Activated T-cell treated with anti-CD3 and anti-CD28 coated beads, Interleukin-2, amount 50 U/mL, for 4 hours (primary cell): ENCODE measurements around the gene C12orf75. TPM values are rescaled to one million over a fixed set of nuclear protein-coding genes. Genes with fewer than 3 reads are reported as not detected.
"Not testable (repeated sequence)": the region's sequence is repeated elsewhere in the genome, so short reads cannot be mapped to it uniquely, and the experiment has no call there.

ENCODE experiments used
- ATAC-seq, 2 donors: fragments of 200-7000 bp; cut with Tn5 transposase; one replicate each; pipeline ENCODE4 v1.10.0; 2021
- DNase-seq: peaks from one replicate; pipeline ENCODE4 v3.0.0-alpha.2; 2020
- H3K27me3 Mint-ChIP-seq: one replicate; pipeline ENCODE4 v1.8.0; 2021; ENCODE audit warnings: low read depth, mixed read lengths
- H3K36me3 Mint-ChIP-seq: one replicate; pipeline ENCODE4 v1.8.0; 2022; ENCODE audit warnings: mixed read lengths; ENCODE audit not compliant: insufficient read depth
- H3K4me1 Mint-ChIP-seq: one replicate; pipeline ENCODE4 v1.8.0; 2021; ENCODE audit warnings: low read depth, mixed read lengths
- H3K4me3 Mint-ChIP-seq: one replicate; pipeline ENCODE4 v1.8.0; 2021; ENCODE audit warnings: mild to moderate bottlenecking, moderate library complexity, mixed read lengths
- H3K9me3 Mint-ChIP-seq: one replicate; pipeline ENCODE4 v1.8.0; 2021; ENCODE audit warnings: mixed read lengths
- total RNA-seq, 3 donors: library from RNA; stranded (reverse); gene quantifications; one replicate each; pipeline ENCODE4 v1.2.1, GENCODE V29; 2021

The C12orf75 gene
- total RNA-seq, 3 donors from 2014 or later, result 10.1 to 11.0 (median 10.7) TPM

DNA sequence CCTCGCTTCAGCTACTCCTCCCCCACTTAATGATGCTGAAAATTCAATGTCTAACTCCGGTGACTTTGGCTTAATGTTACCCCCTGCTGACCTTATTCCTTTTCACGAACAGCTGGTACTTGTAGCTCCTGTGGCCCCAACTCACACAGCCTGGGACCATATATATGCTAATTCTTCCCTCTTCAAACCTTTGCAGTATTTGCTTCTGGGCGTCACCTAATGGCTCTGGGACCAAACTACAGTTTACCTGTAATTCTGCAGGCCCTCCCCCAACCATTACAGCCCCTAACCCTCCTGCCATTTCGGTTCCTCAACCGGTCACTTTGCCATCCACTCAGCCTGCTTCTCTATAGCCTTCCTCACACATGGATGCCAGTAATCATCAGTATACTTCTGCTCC is 29.6 kb upstream of the C12orf75 start:
- ATAC-seq (no peak), DNase-seq (no peak)
- no peaks in the 10 kb centered on the region for H3K36me3 Mint-ChIP-seq
- H3K4me1 Mint-ChIP-seq, result no peaks in the 10 kb centered on the region
- H3K27me3 Mint-ChIP-seq, result peaks cover 2% of the 10 kb centered on the region
- H3K9me3 Mint-ChIP-seq, result peaks cover 23% of the 10 kb centered on the region
- H3K4me3 Mint-ChIP-seq, result no peak overlapping the region

GRCh38 chr12:105301696-105302095 is 28.8 kb upstream of the C12orf75 start:
- ATAC-seq, result no peak
- Mint-ChIP-seq H3K27me3 (peaks cover 2% of the 10 kb centered on the region), H3K4me1 (no peaks in the 10 kb centered on the region), H3K9me3 (peaks cover 23% of the 10 kb centered on the region), H3K4me3 (no peak overlapping the region), H3K36me3 (no peaks in the 10 kb centered on the region)
- no peak for DNase-seq

GRCh38 chr12:105302986-105303385 is 27.5 kb upstream of the C12orf75 start:
- not testable (repeated sequence) for H3K36me3 Mint-ChIP-seq, H3K4me3 Mint-ChIP-seq, H3K27me3 Mint-ChIP-seq, H3K4me1 Mint-ChIP-seq, DNase-seq, ATAC-seq
- H3K9me3 Mint-ChIP-seq, result peaks cover 16% of the 10 kb centered on the region

DNA sequence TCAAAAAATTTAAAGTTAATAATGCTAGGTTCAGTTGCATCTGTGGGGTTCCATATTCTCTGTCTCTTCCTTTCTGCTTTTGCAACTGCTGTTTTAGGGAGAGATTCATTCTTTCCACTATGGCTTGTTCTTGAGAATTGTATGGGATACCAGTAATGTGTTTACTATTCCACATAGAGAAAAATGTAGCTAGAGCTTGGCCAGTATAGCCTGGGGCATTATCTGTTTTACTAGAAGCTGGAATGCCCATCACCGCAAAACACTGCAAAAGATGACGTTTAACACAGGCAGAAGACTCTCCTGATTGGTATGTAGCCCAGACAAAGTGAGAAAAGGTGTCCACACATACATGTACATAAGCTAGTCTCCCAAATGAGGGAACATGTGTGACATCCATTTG is 25.9 kb upstream of the C12orf75 start:
- Mint-ChIP-seq H3K27me3 (peaks cover 10% of the 10 kb centered on the region), H3K9me3 (peaks cover 15% of the 10 kb centered on the region)
- H3K4me1 Mint-ChIP-seq, ATAC-seq, H3K36me3 Mint-ChIP-seq, H3K4me3 Mint-ChIP-seq, DNase-seq: not testable (repeated sequence)

GRCh38 chr12:105307601-105308314 is 22.7 kb upstream of the C12orf75 start:
- H3K4me1 Mint-ChIP-seq, H3K9me3 Mint-ChIP-seq, ATAC-seq, DNase-seq, H3K4me3 Mint-ChIP-seq, H3K36me3 Mint-ChIP-seq: not testable (repeated sequence)
- peaks cover 16% of the 10 kb centered on the region for H3K27me3 Mint-ChIP-seq

- Mint-ChIP-seq H3K27me3 (peaks cover 16% of the 10 kb centered on the region), H3K9me3 (peaks cover 16% of the 10 kb centered on the region)
- H3K4me3 Mint-ChIP-seq, ATAC-seq, H3K36me3 Mint-ChIP-seq, H3K4me1 Mint-ChIP-seq, DNase-seq: not testable (repeated sequence)
These were observed 21.7 kb upstream of the C12orf75 start for GRCh38 chr12:105308839-105309238.

DNA sequence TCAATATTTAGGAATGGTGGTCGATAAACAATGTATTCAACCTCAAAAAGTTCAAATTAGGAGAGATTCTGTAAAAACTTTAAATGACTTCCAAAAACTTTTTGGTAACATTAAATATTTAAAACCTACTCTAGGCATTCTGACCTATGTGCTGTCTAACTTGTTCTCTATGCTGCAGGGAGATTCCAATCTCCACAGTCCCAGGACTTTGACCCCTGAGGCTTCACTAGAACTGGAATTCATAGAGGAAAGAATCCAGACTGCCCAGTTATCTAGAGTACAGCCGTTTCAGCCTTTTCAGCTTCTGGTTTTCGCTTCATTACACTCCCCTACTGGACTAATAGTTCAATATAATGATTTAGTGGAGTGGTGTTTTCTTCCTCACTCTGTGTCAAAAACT is 21.1 kb upstream of the C12orf75 start:
- peaks cover 21% of the 10 kb centered on the region for H3K9me3 Mint-ChIP-seq
- peaks cover 16% of the 10 kb centered on the region for H3K27me3 Mint-ChIP-seq
- not testable (repeated sequence) for DNase-seq, H3K4me3 Mint-ChIP-seq, H3K36me3 Mint-ChIP-seq, H3K4me1 Mint-ChIP-seq, ATAC-seq

- ATAC-seq, H3K4me3 Mint-ChIP-seq, H3K36me3 Mint-ChIP-seq, DNase-seq, H3K4me1 Mint-ChIP-seq: not testable (repeated sequence)
- Mint-ChIP-seq H3K9me3 (peaks cover 21% of the 10 kb centered on the region), H3K27me3 (peaks cover 13% of the 10 kb centered on the region)
These were observed 19.9 kb upstream of the C12orf75 start for GRCh38 chr12:105310476-105311085.

GRCh38 chr12:105311936-105312335 is 18.6 kb upstream of the C12orf75 start:
- H3K36me3 Mint-ChIP-seq, H3K4me3 Mint-ChIP-seq, DNase-seq, ATAC-seq: not testable (repeated sequence)
- Mint-ChIP-seq H3K4me1 (peaks cover 11% of the 10 kb centered on the region), H3K9me3 (peaks cover 21% of the 10 kb centered on the region), H3K27me3 (peaks cover 13% of the 10 kb centered on the region)

DNA sequence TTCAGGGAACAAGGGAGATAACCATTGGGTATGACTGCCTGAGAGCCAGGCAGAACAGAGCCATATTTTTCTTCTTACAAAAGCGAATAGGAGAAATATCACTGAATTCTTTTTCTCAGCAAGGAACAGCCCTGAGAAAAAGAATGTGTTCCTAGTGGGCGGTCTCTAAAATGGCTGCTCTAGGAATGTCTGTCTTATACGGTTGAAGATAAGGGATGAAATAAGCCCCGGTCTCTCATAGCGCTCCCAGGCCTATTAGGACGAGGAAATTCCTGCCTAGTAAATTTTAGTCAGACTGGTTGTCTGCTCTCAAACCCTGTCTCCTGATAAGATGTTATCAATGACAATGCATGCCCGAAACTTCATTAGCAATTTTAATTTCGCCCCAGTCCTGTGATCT is 16.7 kb upstream of the C12orf75 start:
- H3K4me1 Mint-ChIP-seq, result peaks cover 11% of the 10 kb centered on the region
- not testable (repeated sequence) for H3K36me3 Mint-ChIP-seq, H3K27me3 Mint-ChIP-seq, H3K4me3 Mint-ChIP-seq, ATAC-seq, DNase-seq
- peaks cover 17% of the 10 kb centered on the region for H3K9me3 Mint-ChIP-seq

- H3K4me1 Mint-ChIP-seq, result peaks cover 11% of the 10 kb centered on the region
- DNase-seq, result no peak
- H3K36me3 Mint-ChIP-seq, result no peaks in the 10 kb centered on the region
- peaks cover 14% of the 10 kb centered on the region for H3K9me3 Mint-ChIP-seq
- H3K27me3 Mint-ChIP-seq, result peaks cover 4% of the 10 kb centered on the region
- no peak for ATAC-seq
- no peak overlapping the region for H3K4me3 Mint-ChIP-seq
These were observed 15.4 kb upstream of the C12orf75 start for GRCh38 chr12:105315130-105315529.

- ATAC-seq (no peak), DNase-seq (no peak)
- Mint-ChIP-seq H3K9me3 (peaks cover 14% of the 10 kb centered on the region), H3K4me1 (peaks cover 11% of the 10 kb centered on the region), H3K4me3 (no peak overlapping the region), H3K27me3 (peaks cover 2% of the 10 kb centered on the region), H3K36me3 (no peaks in the 10 kb centered on the region)
These were observed 14.8 kb upstream of the C12orf75 start for GRCh38 chr12:105315726-105316125.

- ATAC-seq, result no peak
- no peaks in the 10 kb centered on the region for H3K36me3 Mint-ChIP-seq
These were observed 13.3 kb upstream of the C12orf75 start for GRCh38 chr12:105316931-105317852.

GRCh38 chr12:105317942-105318621 is 12.4 kb upstream of the C12orf75 start:
- H3K9me3 Mint-ChIP-seq, result peaks cover 10% of the 10 kb centered on the region

More at GRCh38 chr12:105316931-105317852, 13.3 kb upstream of the C12orf75 start:
- Mint-ChIP-seq H3K4me1 (peaks cover 11% of the 10 kb centered on the region), H3K4me3 (no peak overlapping the region), H3K27me3 (no peaks in the 10 kb centered on the region), H3K9me3 (peaks cover 14% of the 10 kb centered on the region)
- no peak for DNase-seq

More at GRCh38 chr12:105317942-105318621, 12.4 kb upstream of the C12orf75 start:
- H3K27me3 Mint-ChIP-seq, result no peaks in the 10 kb centered on the region
- H3K4me3 Mint-ChIP-seq, result no peak overlapping the region
- DNase-seq (no peak), ATAC-seq (no peak)
- H3K4me1 Mint-ChIP-seq, result peaks cover 11% of the 10 kb centered on the region
- H3K36me3 Mint-ChIP-seq, result no peaks in the 10 kb centered on the region
